HFFc6 (cell line): ENCODE measurements around the gene TOX3. TPM values are rescaled to one million over a fixed set of nuclear protein-coding genes. Genes with fewer than 3 reads are reported as not detected.

Experiments used
- DNase-seq: peaks from one replicate; pipeline ENCODE4 v3.0.0-alpha.2; 2018
- H3K27ac Mint-ChIP-seq: 2 replicates; pipeline ENCODE4 v1.8.0; 2020; ENCODE audit warnings: mild to moderate bottlenecking, mixed read lengths
- H3K27me3 Mint-ChIP-seq: 2 replicates; pipeline ENCODE4 v1.8.0; 2021; ENCODE audit warnings: mild to moderate bottlenecking, moderate library complexity, mixed read lengths; ENCODE audit not compliant: insufficient read depth
- H3K36me3 Mint-ChIP-seq: 2 replicates; pipeline ENCODE4 v1.8.0; 2021; ENCODE audit warnings: low read depth, mixed read lengths
- H3K4me1 Mint-ChIP-seq: 2 replicates; pipeline ENCODE4 v1.8.0; 2020; ENCODE audit warnings: low read depth, mixed read lengths
- H3K4me3 Mint-ChIP-seq: 2 replicates; pipeline ENCODE4 v1.8.0; 2020; ENCODE audit warnings: mild to moderate bottlenecking, moderate library complexity, mixed read lengths
- H3K9me3 Mint-ChIP-seq: 2 replicates; pipeline ENCODE4 v1.8.0; 2020; ENCODE audit warnings: mild to moderate bottlenecking, mixed read lengths
- total RNA-seq, 6 experiments: library from RNA; stranded (reverse); fragmentation: NEBNext Ultra II Directional; extraction: Animal tissue kit (Norgen Biotek cat#: 25700); gene quantifications; 2 replicates in 1 of 6; 3 replicates in 5 of 6; pipeline ENCODE4 v1.2.3, GENCODE V29; 2021
- TF ChIP-seq, protein P1 (sequence below): fragments of 200-600 bp; sonication (generic); IDR thresholded peaks from 2 replicates; pipeline ENCODE4 v1.5.0; 2021; ENCODE audit warnings: antibody characterized with exemption, mild to moderate bottlenecking

TOX3 gene
- total RNA-seq, 6 experiments from 2014 or later = not detected

DNA sequence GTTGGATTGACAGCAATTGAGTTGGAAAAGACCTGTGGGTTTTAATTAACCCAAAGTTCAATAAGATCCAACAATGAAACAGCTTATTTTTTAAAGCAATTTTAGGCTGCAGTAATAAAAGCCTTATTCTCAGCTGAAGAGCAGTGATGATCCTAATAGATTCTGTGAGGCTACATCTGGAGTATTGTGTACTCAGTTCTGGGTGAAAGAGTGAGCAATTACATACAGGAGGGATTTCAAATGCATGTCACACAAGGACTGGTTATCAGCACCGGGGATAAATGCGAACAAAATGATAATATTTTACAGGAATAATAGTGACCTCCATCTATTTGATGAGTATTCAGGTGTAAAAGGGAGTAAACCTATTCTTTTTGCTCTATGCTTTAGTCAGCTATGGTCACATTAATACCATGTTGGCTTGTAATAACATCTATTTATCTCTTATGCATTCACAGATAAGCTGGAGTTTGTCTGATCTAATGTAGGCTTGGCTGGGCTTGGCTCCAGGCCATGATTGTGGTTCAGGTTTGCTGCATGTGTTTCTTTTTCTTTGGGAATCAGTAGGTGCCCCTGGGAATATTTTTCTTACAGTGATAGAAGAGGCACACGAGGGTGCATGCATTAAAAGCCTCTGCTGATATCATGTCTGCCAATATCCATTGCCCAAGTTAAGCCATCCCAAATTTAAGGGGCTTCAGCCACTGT lies 22.2 kb upstream of the TOX3 start:
- H3K4me1 Mint-ChIP-seq = no peaks in the 10 kb centered on the region

DNA sequence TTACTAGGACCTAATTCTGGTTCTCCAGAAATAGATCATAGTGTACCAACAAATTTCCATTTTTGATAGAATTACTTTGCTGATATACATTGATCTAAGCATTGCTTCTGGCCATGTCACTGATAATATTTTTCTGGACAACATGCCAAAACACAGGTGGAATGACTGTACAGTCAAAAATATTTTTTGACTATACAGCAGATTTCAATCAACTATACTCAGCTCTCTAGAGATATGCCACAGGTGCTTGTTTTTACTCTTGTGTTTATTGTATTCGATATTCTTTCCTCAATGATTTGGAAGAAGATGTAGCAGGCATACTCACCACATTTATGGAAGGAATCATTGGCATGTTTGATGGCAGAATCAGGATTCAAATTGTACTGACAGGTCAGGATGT lies 21.6 kb upstream of the TOX3 start:
- TF ChIP-seq, protein P1, sequence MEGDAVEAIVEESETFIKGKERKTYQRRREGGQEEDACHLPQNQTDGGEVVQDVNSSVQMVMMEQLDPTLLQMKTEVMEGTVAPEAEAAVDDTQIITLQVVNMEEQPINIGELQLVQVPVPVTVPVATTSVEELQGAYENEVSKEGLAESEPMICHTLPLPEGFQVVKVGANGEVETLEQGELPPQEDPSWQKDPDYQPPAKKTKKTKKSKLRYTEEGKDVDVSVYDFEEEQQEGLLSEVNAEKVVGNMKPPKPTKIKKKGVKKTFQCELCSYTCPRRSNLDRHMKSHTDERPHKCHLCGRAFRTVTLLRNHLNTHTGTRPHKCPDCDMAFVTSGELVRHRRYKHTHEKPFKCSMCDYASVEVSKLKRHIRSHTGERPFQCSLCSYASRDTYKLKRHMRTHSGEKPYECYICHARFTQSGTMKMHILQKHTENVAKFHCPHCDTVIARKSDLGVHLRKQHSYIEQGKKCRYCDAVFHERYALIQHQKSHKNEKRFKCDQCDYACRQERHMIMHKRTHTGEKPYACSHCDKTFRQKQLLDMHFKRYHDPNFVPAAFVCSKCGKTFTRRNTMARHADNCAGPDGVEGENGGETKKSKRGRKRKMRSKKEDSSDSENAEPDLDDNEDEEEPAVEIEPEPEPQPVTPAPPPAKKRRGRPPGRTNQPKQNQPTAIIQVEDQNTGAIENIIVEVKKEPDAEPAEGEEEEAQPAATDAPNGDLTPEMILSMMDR = no peak
- Mint-ChIP-seq H3K4me1 (no peaks in the 10 kb centered on the region), H3K27ac (no peak overlapping the region), H3K4me3 (no peak overlapping the region), H3K27me3 (no peaks in the 10 kb centered on the region; the same call in none of the 2 replicates), H3K36me3 (peaks cover 12% of the 10 kb centered on the region; the same call in 1 of the 2 replicates), H3K9me3 (peaks cover 45% of the 10 kb centered on the region)
- no peak for DNase-seq

More for the DNA sequence above, 22.2 kb upstream of the TOX3 start:
- Mint-ChIP-seq H3K27ac (no peak overlapping the region), H3K4me3 (no peak overlapping the region), H3K27me3 (no peaks in the 10 kb centered on the region; the same call in none of the 2 replicates), H3K9me3 (peaks cover 43% of the 10 kb centered on the region), H3K36me3 (peaks cover 12% of the 10 kb centered on the region; the same call in 1 of the 2 replicates)
- no peak for DNase-seq
- TF ChIP-seq, protein P1 = no peak

DNA sequence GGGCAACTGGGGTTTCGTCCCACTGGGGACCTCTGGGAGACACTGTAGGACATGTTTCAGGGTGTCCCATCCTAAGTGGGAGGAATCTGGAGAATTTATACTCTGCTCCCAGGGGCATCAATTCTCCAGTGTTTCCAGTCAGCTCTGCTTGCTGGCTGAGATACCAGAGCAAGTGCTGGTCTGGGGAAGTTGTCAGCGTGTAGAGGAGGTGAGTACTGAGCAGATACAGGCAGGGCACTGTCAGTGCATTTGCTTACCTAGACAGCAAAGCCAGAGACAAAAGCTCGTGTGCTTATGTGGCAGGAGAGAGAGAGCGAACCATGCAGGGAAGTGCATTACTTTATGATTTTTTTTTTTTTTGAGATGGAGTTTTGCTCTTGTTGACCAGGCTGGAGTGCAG lies 20.2 kb upstream of the TOX3 start:
- H3K27ac Mint-ChIP-seq = no peak overlapping the region
- TF ChIP-seq, protein P1 = no peak
- H3K27me3 Mint-ChIP-seq = no peaks in the 10 kb centered on the region; the same call in none of the 2 replicates
- peaks cover 37% of the 10 kb centered on the region for H3K9me3 Mint-ChIP-seq
- no peak overlapping the region for H3K4me3 Mint-ChIP-seq
- DNase-seq = no peak
- H3K4me1 Mint-ChIP-seq = no peaks in the 10 kb centered on the region
- peaks cover 12% of the 10 kb centered on the region; the same call in 1 of the 2 replicates for H3K36me3 Mint-ChIP-seq

DNA sequence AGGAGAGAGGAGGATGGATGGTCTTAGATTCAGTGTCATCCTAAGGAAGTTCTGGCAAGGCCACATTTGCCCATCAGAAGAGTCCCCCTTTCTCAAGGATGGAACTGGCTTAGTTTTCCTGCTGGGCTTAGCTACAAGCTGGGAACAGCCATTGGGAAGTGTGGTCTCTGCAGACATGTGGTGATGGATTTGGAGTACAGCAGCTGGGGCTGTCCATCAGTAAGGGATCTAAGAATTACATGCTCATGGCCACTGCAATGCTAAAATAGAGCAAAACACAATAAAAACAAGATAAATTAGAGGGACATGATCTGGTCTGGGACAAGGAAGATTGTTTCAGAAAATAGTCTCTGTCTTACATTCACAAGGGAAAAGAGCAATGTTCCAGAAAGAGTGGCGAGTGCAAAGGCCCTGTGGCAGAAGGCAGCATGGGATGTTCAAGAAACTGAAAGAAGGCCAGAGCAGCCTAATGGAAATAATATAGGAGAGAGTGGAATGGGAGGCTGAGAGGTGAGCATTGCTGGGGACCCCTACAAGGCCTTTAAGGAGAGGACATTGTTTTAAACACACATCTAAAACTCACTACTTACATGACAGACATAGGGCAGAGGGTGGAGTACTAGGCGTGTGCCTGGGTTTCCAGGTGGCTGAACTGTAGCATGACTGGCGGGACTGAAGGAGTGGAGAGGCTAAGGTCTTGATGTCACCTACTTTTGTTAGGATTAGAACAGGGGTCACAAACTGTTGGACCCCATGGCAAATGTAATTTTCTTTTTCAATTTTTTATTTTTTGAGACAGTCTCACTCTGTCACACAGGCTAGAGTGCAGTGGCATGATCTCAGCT lies 17.0 kb upstream of the TOX3 start:
- H3K4me1 Mint-ChIP-seq = no peaks in the 10 kb centered on the region
- no peak for DNase-seq
- H3K9me3 Mint-ChIP-seq = peaks cover 39% of the 10 kb centered on the region
- H3K27me3 Mint-ChIP-seq = no peaks in the 10 kb centered on the region; the same call in none of the 2 replicates
- no peak overlapping the region for H3K4me3 Mint-ChIP-seq
- H3K27ac Mint-ChIP-seq = no peak overlapping the region
- peaks cover 12% of the 10 kb centered on the region; the same call in 1 of the 2 replicates for H3K36me3 Mint-ChIP-seq
- TF ChIP-seq, protein P1 = no peak

DNA sequence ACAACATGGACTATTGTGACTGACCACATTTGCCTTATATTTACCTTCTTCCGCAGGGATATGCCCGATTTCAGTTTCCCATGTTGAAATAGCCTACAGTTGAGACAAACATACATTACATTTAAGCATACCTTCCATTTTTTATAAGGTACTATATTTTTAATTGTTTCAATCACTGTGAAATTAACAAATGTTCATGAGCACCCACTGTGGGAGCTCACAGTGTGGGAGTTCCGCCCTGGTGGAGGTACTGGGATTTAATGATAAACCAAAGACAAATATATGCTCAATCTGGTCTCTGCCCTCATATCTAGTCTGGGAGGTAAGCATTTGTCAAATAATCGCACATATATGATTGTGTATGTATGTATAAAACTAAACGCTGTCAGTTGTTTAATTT lies 15.8 kb upstream of the TOX3 start:
- H3K4me3 Mint-ChIP-seq = no peak overlapping the region
- no peaks in the 10 kb centered on the region for H3K4me1 Mint-ChIP-seq

More for the DNA sequence above, 15.8 kb upstream of the TOX3 start:
- Mint-ChIP-seq H3K36me3 (peaks cover 12% of the 10 kb centered on the region; the same call in 1 of the 2 replicates), H3K27ac (no peak overlapping the region), H3K9me3 (peaks cover 42% of the 10 kb centered on the region), H3K27me3 (no peaks in the 10 kb centered on the region; the same call in 1 of the 2 replicates)
- TF ChIP-seq, protein P1 = no peak
- DNase-seq = no peak
